Heart left ventricle (tissue), 16 donors: ENCODE data around the gene SPEM3. TPM values are rescaled to one million over a fixed set of nuclear protein-coding genes. Genes with fewer than 3 reads are reported as not detected.

Source experiments
- ATAC-seq, 4 donors: fragments of 200-7000 bp; cut with Tn5 transposase; one replicate each; pipeline ENCODE4 v1.9.1; 2020 to 2022; ENCODE audit warnings: moderate library complexity in 4 of 4, mild to moderate bottlenecking in 3 of 4, moderate number of reproducible peaks in 1 of 4
- DNase-seq, 5 donors: peaks; one replicate each; pipeline ENCODE4 v3.0.0-alpha.2; 2020
- H3K27ac ChIP-seq, 12 donors: fragments of 200-600 bp; sonication (generic) in 4 of 12; one replicate each; pipeline versions ENCODE4 v1.5.0 to v1.8.0; 2016 to 2022; ENCODE audit warnings: mild to moderate bottlenecking in 2 of 12
- H3K27me3 ChIP-seq, 9 donors: fragments of 200-600 bp; sonication (generic) in 2 of 9; one replicate each; pipeline versions ENCODE4 v1.5.1 to v1.8.0; 2016 to 2022; ENCODE audit warnings: mild to moderate bottlenecking in 3 of 9
- H3K36me3 ChIP-seq, 9 donors: fragments of 200-600 bp; sonication (generic) in 2 of 9; one replicate each; pipeline versions ENCODE4 v1.5.0 to v1.8.0; 2018 to 2022; ENCODE audit warnings: mild to moderate bottlenecking in 2 of 9
- H3K4me1 ChIP-seq, 12 donors: fragments of 200-600 bp; sonication (generic) in 4 of 12; one replicate each; pipeline versions ENCODE4 v1.5.0 to v1.8.0; 2016 to 2022; ENCODE audit warnings: mild to moderate bottlenecking in 3 of 12
- H3K4me3 ChIP-seq, 12 donors: fragments of 200-600 bp; sonication (generic) in 4 of 12; one replicate each; pipeline versions ENCODE4 v1.5.0 to v1.8.0; 2017 to 2022; ENCODE audit warnings: mild to moderate bottlenecking in 9 of 12, moderate library complexity in 4 of 12
- H3K9me3 ChIP-seq, 12 donors: fragments of 200-600 bp; sonication (generic) in 4 of 12; one replicate each; pipeline versions ENCODE4 v1.5.0 to v1.8.0; 2016 to 2022; ENCODE audit warnings: mild to moderate bottlenecking in 1 of 12
- CTCF ChIP-seq, 12 donors: fragments of 200-600 bp; sonication (generic) in 4 of 12; IDR thresholded peaks; one replicate each; pipeline versions ENCODE4 v1.5.0 to v1.8.0; 2018 to 2022; ENCODE audit warnings: antibody characterized with exemption in 12 of 12, mild to moderate bottlenecking in 5 of 12
- POLR2A ChIP-seq, 2 donors: fragments of 450-650 bp; IDR thresholded peaks; one replicate each; pipeline ENCODE4 v1.6.1; 2017; ENCODE audit warnings: antibody characterized with exemption in 2 of 2, mild to moderate bottlenecking in 2 of 2, moderate library complexity in 2 of 2
- WGBS, 4 donors: extraction: QIAGEN DNeasy Blood & Tissue Kit in 2 of 4; methylation state at CpG; one replicate each; pipeline versions ENCODE4 v1.1.5 to v1.1.7; 2013 to 2018; 5-methylcytosine and 5-hydroxymethylcytosine counted together
- intact Hi-C, 10 donors: fragments of 100-400 bp; cut with DNase I; formaldehyde crosslinking; loops; one replicate each; pipeline versions ENCODE4 v1.11.1 to v1.14.2; 2022
- polyA plus RNA-seq, 2 donors: library from polyadenylated mRNA; stranded (reverse); fragments of 200-250 nt; gene quantifications; one replicate each; pipeline ENCODE4 v1.2.3, GENCODE V29; 2013
- total RNA-seq, 9 donors: library from RNA; depleted of rRNA in 2 of 9; stranded (reverse); fragments of >200 nt in 2 of 9; fragmentation: NEBNext Ultra II Directional in 3 of 9; extraction: Animal tissue kit (Norgen Biotek cat#: 25700) in 3 of 9; gene quantifications; one replicate each; pipeline versions ENCODE4 v1.1.0 to v1.2.4, GENCODE V29; 2016 to 2023
- donor health status: ischemic (EF 13 %, LVEDD 7.1; RV severe dilation, severe dysfunction).
- donor health status: healthy with polysubstance abuse.
- donor health status: DM: no; HTN: yes; CAD: no.
- donor health status: DM: no; HTN: no; CAD: no.
- donor health status: ischemic (EF 25% LVEDD 6.9; RV normal size, moderate dysfunction).
- donor health status: ischemic (EF 25% LVEDD 5.7; RV mildly dilated, moderate dysfunction).
- donor health status: healthy.
- donor health status: DM: yes; HTN: yes; CAD: no.
- donor health status: ischemic (EF 35%, LVEDD 5.7; RV mildly dilated, moderate dysfunction).
- donor health status: nonischemic (EF 11% LVEDD 7.7; RV severe dilation, severe dysfunction).
- donor health status: DM: yes; HTN: yes; CAD: no.
- donor health status: PGD.
- donor health status: ischemic (EF 29% LVEDD 5.4; RV normal size, mild dysfunction).
- donor health status: nonischemic (EF 23%, LVEDD 6.1; RV moderate dilation, normal function).

The SPEM3 gene
- total and polyA plus RNA-seq, 11 donors, result not detected

- TF ChIP-seq CTCF (IDR thresholded peaks at IDR 0.05) (no peak), POLR2A (IDR thresholded peaks at IDR 0.05) (no peak)
Measured at GRCh38 chr17:7426896-7427489, 1.7 kb upstream of the SPEM3 start.

DNA sequence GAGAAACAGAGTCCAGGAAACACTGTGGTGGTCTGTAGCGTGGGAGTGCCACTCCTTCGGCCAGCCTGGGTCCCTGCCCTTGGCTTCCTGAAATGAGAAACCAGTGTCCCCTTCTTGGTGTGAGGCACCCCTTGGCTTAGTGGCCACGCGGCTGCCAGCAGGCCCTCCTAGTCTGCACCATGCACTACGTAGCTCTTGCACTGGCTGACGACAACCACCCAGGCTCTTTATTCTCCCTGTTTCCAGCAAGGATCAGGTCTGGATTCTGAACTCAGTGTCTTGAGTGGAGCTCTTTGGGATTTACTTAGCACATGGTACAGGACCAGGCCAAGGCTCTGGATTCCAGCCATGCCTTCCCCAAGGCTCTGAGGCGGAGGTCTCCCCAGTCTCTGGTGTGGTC lies 1.1 kb upstream of the SPEM3 start:
- no peaks in the 10 kb centered on the region for H3K4me1 ChIP-seq
- ATAC-seq (no peak), DNase-seq (peak in 1 of 5 donors; percentile 15)
- 88 to 92% (median 89%) methylated on average over 7 of the region's 7 CpGs for WGBS, 4 donors
- H3K27ac ChIP-seq, result no peak overlapping the region
- H3K9me3 ChIP-seq, result no peaks in the 10 kb centered on the region
- TF ChIP-seq CTCF (IDR thresholded peaks at IDR 0.05), result no peak
- no peak for TF ChIP-seq POLR2A (IDR thresholded peaks at IDR 0.05)
- no peaks in the 10 kb centered on the region for H3K27me3 ChIP-seq
- no peaks in the 10 kb centered on the region for H3K36me3 ChIP-seq
- intact Hi-C loops, result loop anchor here in 1 of 10 donors (10.0 kb wide), 1 partner anchor 53 kb away; no protein-coding TSS in a partner anchor
- H3K4me3 ChIP-seq, result no peak overlapping the region

More at GRCh38 chr17:7426896-7427489, 1.7 kb upstream of the SPEM3 start:
- no peaks in the 10 kb centered on the region for H3K27me3 ChIP-seq
- H3K36me3 ChIP-seq, result no peaks in the 10 kb centered on the region
- WGBS, 4 donors, result 93 to 94% (median 94%) methylated on average over 20 to 29 of the region's 29 CpGs
- peak in 1 of 5 donors; percentile 19 for DNase-seq
- peak in 1 of 4 donors; percentile 7 for ATAC-seq
- no peak overlapping the region for H3K27ac ChIP-seq
- H3K4me3 ChIP-seq, result no peak overlapping the region
- intact Hi-C loops, result loop anchor here in 1 of 10 donors (10.0 kb wide), 1 partner anchor 52 kb away; no protein-coding TSS in a partner anchor
- H3K4me1 ChIP-seq, result no peaks in the 10 kb centered on the region
- no peaks in the 10 kb centered on the region for H3K9me3 ChIP-seq

DNA sequence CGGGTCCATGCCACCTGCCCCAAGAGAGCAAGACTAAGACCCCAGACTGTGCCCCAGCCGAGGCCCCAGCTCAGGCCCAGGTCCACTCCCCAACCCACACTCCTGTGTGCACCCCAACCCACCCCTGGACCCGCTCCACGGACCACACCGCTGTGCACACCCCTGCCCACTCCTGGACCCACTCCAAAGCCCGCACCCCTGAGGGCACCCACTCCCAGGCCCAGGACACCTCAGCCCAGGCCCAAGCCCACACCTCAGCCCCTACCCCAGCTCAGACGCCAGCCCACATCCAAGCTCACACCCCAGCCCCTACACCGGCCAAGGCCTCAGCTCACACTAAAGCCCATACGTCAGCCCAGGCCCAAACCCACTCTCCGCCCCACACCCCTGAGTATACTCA lies 1.1 kb downstream of the SPEM3 start:
- Histone ChIP-seq H3K9me3 (no peaks in the 10 kb centered on the region), H3K36me3 (no peaks in the 10 kb centered on the region), H3K27ac (no peak overlapping the region), H3K27me3 (no peaks in the 10 kb centered on the region), H3K4me3 (no peak overlapping the region), H3K4me1 (peaks cover 0 to 2% (median 0%) of the 10 kb centered on the region in 12 donors)
- WGBS, 4 donors, result 90 to 94% (median 92%) methylated on average over 10 of the region's 10 CpGs
- TF ChIP-seq POLR2A (IDR thresholded peaks at IDR 0.05) (no peak), CTCF (IDR thresholded peaks at IDR 0.05) (no peak)
- intact Hi-C loops, result loop anchor here in 2 of 10 donors (10.0 kb wide), 3 partner anchors 55 to 75 kb away; partner anchors contain the start of genes KCTD11 (in 1 of the 2), POLR2A (in 1 of the 2), SLC35G6 (in 1 of the 2) and TMEM95 (in 1 of the 2)
- ATAC-seq (no peak), DNase-seq (peak in 1 of 5 donors; percentile 23)

GRCh38 chr17:7431231-7431630 lies 2.6 kb downstream of the SPEM3 start:
- Histone ChIP-seq H3K4me1 (peaks cover 0 to 16% (median 9%) of the 10 kb centered on the region in 12 donors), H3K4me3 (no peak overlapping the region), H3K27ac (no peak overlapping the region), H3K9me3 (no peaks in the 10 kb centered on the region), H3K36me3 (no peaks in the 10 kb centered on the region), H3K27me3 (peaks cover 0 to 3% (median 0%) of the 10 kb centered on the region in 9 donors)
- ATAC-seq, result no peak
- TF ChIP-seq CTCF (IDR thresholded peaks at IDR 0.05), result no peak
- TF ChIP-seq POLR2A (IDR thresholded peaks at IDR 0.05), result no peak
- 74 to 100% (median 91%) methylated on average over 1 of the region's 1 CpG for WGBS, 4 donors
- intact Hi-C loops, result loop anchor here in 1 of 10 donors (10.0 kb wide), 2 partner anchors 54 to 76 kb away; partner anchors contain the start of genes KCTD11, POLR2A, SLC35G6 and TMEM95
- peak in 1 of 5 donors; percentile 16 for DNase-seq
